ENCODE data around the gene XRN2. TPM values are rescaled to one million over a fixed set of nuclear protein-coding genes. Genes with fewer than 3 reads are reported as not detected.

XRN2 gene
- total and polyA plus RNA-seq, 4 donors = 20.9 to 40.3 (median 25.2) TPM

- Histone ChIP-seq H3K9me3 (ENCODE audit: control insufficient read depth in 4 of 4, low read length in 3 of 4) (peaks cover 0 to 6% (median 5%) of the 10 kb centered on the region in 4 donors), H3K27ac (ENCODE audit: low read depth in 1 of 2, low read length in 2 of 2) (no peak overlapping the region), H3K4me1 (ENCODE audit: control insufficient read depth in 4 of 4, insufficient read depth in 4 of 4, low read length in 3 of 4) (no peaks in the 10 kb centered on the region), H3K9ac (ENCODE audit: low read depth in 1 of 2, low read length in 2 of 2) (no peak overlapping the region), H3K36me3 (ENCODE audit: control insufficient read depth in 4 of 4, insufficient read depth in 3 of 4, low read depth in 1 of 4, low read length in 3 of 4) (no peaks in the 10 kb centered on the region), H3K4me3 (ENCODE audit: low read depth in 1 of 3, low read length in 3 of 3) (no peak overlapping the region), H3K27me3 (ENCODE audit: control insufficient read depth in 4 of 4, insufficient read depth in 4 of 4, low read length in 3 of 4) (no peaks in the 10 kb centered on the region)
- DNase-seq (ENCODE audit: low spot score) = no peak
- TF ChIP-seq, protein P1, sequence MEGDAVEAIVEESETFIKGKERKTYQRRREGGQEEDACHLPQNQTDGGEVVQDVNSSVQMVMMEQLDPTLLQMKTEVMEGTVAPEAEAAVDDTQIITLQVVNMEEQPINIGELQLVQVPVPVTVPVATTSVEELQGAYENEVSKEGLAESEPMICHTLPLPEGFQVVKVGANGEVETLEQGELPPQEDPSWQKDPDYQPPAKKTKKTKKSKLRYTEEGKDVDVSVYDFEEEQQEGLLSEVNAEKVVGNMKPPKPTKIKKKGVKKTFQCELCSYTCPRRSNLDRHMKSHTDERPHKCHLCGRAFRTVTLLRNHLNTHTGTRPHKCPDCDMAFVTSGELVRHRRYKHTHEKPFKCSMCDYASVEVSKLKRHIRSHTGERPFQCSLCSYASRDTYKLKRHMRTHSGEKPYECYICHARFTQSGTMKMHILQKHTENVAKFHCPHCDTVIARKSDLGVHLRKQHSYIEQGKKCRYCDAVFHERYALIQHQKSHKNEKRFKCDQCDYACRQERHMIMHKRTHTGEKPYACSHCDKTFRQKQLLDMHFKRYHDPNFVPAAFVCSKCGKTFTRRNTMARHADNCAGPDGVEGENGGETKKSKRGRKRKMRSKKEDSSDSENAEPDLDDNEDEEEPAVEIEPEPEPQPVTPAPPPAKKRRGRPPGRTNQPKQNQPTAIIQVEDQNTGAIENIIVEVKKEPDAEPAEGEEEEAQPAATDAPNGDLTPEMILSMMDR (IDR thresholded peaks at IDR 0.05; ENCODE audit: low read depth, low read length, missing input control) = no peak
- no peak for TF ChIP-seq TAF1 (conservative IDR thresholded peaks at IDR 0.05)
- no peak for TF ChIP-seq ATF3 (IDR thresholded peaks at IDR 0.05)
- no peak for TF ChIP-seq GABPA (IDR thresholded peaks at IDR 0.05 in 1 of 2, conservative IDR thresholded peaks at IDR 0.05 in 1 of 2)
- no peak for TF ChIP-seq RXRA (IDR thresholded peaks at IDR 0.05)
- TF ChIP-seq, protein P2, sequence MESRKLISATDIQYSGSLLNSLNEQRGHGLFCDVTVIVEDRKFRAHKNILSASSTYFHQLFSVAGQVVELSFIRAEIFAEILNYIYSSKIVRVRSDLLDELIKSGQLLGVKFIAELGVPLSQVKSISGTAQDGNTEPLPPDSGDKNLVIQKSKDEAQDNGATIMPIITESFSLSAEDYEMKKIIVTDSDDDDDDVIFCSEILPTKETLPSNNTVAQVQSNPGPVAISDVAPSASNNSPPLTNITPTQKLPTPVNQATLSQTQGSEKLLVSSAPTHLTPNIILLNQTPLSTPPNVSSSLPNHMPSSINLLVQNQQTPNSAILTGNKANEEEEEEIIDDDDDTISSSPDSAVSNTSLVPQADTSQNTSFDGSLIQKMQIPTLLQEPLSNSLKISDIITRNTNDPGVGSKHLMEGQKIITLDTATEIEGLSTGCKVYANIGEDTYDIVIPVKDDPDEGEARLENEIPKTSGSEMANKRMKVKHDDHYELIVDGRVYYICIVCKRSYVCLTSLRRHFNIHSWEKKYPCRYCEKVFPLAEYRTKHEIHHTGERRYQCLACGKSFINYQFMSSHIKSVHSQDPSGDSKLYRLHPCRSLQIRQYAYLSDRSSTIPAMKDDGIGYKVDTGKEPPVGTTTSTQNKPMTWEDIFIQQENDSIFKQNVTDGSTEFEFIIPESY (IDR thresholded peaks at IDR 0.05) = no peak
- no peak for TF ChIP-seq RAD21 (IDR thresholded peaks at IDR 0.05)
- TF ChIP-seq NR2F2 (IDR thresholded peaks at IDR 0.05) = no peak
- TF ChIP-seq, protein P3, sequence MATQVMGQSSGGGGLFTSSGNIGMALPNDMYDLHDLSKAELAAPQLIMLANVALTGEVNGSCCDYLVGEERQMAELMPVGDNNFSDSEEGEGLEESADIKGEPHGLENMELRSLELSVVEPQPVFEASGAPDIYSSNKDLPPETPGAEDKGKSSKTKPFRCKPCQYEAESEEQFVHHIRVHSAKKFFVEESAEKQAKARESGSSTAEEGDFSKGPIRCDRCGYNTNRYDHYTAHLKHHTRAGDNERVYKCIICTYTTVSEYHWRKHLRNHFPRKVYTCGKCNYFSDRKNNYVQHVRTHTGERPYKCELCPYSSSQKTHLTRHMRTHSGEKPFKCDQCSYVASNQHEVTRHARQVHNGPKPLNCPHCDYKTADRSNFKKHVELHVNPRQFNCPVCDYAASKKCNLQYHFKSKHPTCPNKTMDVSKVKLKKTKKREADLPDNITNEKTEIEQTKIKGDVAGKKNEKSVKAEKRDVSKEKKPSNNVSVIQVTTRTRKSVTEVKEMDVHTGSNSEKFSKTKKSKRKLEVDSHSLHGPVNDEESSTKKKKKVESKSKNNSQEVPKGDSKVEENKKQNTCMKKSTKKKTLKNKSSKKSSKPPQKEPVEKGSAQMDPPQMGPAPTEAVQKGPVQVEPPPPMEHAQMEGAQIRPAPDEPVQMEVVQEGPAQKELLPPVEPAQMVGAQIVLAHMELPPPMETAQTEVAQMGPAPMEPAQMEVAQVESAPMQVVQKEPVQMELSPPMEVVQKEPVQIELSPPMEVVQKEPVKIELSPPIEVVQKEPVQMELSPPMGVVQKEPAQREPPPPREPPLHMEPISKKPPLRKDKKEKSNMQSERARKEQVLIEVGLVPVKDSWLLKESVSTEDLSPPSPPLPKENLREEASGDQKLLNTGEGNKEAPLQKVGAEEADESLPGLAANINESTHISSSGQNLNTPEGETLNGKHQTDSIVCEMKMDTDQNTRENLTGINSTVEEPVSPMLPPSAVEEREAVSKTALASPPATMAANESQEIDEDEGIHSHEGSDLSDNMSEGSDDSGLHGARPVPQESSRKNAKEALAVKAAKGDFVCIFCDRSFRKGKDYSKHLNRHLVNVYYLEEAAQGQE (IDR thresholded peaks at IDR 0.05) = no peak
- TF ChIP-seq SP1 (IDR thresholded peaks at IDR 0.05) = no peak
- TF ChIP-seq HNF4G (IDR thresholded peaks at IDR 0.05) = no peak
- TF ChIP-seq FOXA2 (IDR thresholded peaks at IDR 0.05) = no peak
- no peak for TF ChIP-seq HNF4A (conservative IDR thresholded peaks at IDR 0.05)
- no peak for TF ChIP-seq JUND (IDR thresholded peaks at IDR 0.05)
- TF ChIP-seq FOXA1 (IDR thresholded peaks at IDR 0.05) = no peak
- TF ChIP-seq MAX (IDR thresholded peaks at IDR 0.05) = no peak
- WGBS = 82% methylated on average over 15 of the region's 15 CpGs
Observed at GRCh38 chr20:21265261-21266190, 37.6 kb upstream of the XRN2 start.

All from liver (tissue), 9 donors.